Erythroblast (primary cell): Measurements from ENCODE around the gene B4GALNT3.

ENCODE experiments used
- DNase-seq, 2 experiments: peaks; one replicate each; lab custom pipeline; 2025; lab: John Stamatoyannopoulos, UW
- GATA1 ChIP-seq: IDR thresholded peaks from 2 replicates; pipeline ENCODE4 v1.6.1; 2011; ENCODE audit warnings: low read depth, mild to moderate bottlenecking, control low read depth, low read length, moderate library complexity
- POLR2A ChIP-seq: IDR thresholded peaks from 2 replicates; pipeline ENCODE4 v1.6.1; 2011; ENCODE audit warnings: mild to moderate bottlenecking, low read length

Gene B4GALNT3

GRCh38 chr12:544941-545635, 85.3 kb downstream of the B4GALNT3 start:
- TF ChIP-seq POLR2A = no peak
- TF ChIP-seq GATA1 = no peak
- no peak for DNase-seq

GRCh38 chr12:545835-546234, 86.1 kb downstream of the B4GALNT3 start:
- TF ChIP-seq GATA1 (no peak), POLR2A (no peak)

GRCh38 chr12:546265-546919, 86.7 kb downstream of the B4GALNT3 start:
- TF ChIP-seq POLR2A = no peak
- no peak for TF ChIP-seq GATA1

More at GRCh38 chr12:545835-546234, 86.1 kb downstream of the B4GALNT3 start:
- no peak for DNase-seq

GRCh38 chr12:546920-547845, 87.4 kb downstream of the B4GALNT3 start:
- TF ChIP-seq GATA1 (no peak), POLR2A (no peak)
- peak; percentile 70 to 83 for DNase-seq

More at GRCh38 chr12:546265-546919, 86.7 kb downstream of the B4GALNT3 start:
- no peak for DNase-seq

- DNase-seq = no peak
Observed at GRCh38 chr12:547883-548470, 88.2 kb downstream of the B4GALNT3 start.

GRCh38 chr12:549476-550082, 89.8 kb downstream of the B4GALNT3 start:
- TF ChIP-seq GATA1 (no peak), POLR2A (no peak)
- DNase-seq = no peak

More at GRCh38 chr12:547883-548470, 88.2 kb downstream of the B4GALNT3 start:
- TF ChIP-seq GATA1 (no peak), POLR2A (no peak)

- no peak for TF ChIP-seq GATA1
- TF ChIP-seq POLR2A = no peak
- DNase-seq = no peak
Observed at GRCh38 chr12:550473-551260, 90.9 kb downstream of the B4GALNT3 start.

DNA sequence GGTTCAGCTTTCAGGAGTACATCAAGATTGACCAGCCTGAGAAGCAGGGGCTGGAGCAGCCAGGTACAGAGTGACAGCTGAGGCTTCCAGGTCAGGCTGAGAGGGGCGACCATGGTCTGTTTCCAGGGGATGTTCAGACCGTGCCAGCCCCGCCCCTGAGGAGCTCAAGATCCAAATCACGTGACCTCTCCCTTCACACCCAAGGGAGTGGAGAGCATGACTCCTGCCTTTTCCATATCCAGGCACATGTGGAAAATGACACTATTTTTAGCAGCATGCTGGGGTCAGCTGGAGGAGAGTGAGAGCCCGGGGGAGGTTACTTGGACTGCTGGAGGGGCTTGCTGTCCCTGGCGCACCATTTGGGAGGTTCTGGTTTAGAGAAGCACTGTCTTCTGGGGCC, 92.7 kb downstream of the B4GALNT3 start:
- DNase-seq = no peak

DNA sequence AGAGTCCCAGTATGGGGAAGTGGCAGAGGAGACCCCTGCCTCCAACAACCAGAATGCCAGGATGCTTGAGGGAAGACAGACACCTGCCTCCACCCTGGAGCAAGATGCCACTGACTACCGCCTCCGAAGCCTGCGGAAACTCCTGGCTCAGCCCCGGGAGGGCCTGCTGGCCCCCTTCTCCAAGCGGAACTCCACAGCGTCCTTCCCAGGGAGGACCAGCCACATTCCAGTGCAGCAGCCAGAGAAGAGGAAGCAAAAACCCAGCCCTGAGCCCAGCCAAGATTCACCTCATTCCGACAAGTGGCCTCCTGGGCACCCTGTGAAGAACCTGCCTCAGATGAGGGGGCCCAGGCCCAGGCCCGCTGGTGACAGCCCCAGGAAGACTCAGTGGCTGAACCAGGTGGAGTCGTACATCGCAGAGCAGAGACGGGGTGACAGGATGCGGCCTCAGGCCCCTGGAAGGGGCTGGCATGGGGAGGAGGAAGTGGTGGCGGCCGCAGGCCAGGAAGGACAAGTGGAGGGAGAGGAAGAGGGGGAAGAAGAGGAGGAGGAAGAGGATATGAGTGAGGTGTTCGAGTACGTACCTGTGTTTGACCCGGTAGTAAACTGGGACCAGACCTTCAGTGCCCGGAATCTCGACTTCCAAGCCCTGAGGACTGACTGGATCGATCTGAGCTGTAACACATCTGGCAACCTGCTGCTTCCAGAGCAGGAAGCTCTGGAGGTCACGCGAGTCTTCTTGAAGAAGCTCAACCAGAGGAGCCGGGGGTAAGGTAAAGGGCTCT, 93.7 kb downstream of the B4GALNT3 start:
- DNase-seq = no peak
- no peak for TF ChIP-seq GATA1
- TF ChIP-seq POLR2A = no peak

More for the DNA sequence above, 92.7 kb downstream of the B4GALNT3 start:
- TF ChIP-seq GATA1 (no peak), POLR2A (no peak)

GRCh38 chr12:554001-554285, 94.2 kb downstream of the B4GALNT3 start:
- no peak for TF ChIP-seq POLR2A
- TF ChIP-seq GATA1 = no peak
- DNase-seq = no peak

- TF ChIP-seq GATA1 = no peak
- TF ChIP-seq POLR2A = no peak
- DNase-seq = no peak
Observed at GRCh38 chr12:556498-556897, 96.8 kb downstream of the B4GALNT3 start.

DNA sequence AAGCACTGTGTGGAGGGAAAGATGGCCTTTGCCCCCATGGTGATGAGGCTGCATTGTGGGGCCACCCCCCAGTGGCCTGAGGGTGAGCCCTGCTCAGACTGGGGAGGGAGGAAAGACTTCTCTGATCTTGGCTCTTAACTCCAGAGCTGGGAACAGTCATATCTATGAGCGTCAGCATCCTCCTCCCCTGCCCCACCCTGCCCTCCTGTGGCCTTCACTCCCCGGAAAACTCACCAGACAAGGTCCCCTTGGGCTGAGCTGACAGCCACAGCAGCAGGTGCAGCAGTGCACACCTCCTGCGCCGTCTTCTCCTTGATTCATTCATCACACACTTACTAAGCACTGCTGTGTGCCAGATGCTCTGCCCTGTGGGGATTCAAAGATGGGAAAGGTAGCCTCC, 98.8 kb downstream of the B4GALNT3 start:
- no peak for TF ChIP-seq GATA1
- TF ChIP-seq POLR2A = no peak
- peak; percentile 51 to 60 for DNase-seq
